ENCODE measurements around the gene ACOT7.

ACOT7 gene

GRCh38 chr1:6313393-6314200 lies 80.0 kb downstream of the ACOT7 start:
- Histone ChIP-seq H3K4me2 (ENCODE audit: low read length) (no peak overlapping the region), H3K9me3 (ENCODE audit: low read length) (no peaks in the 10 kb centered on the region), H3K79me2 (ENCODE audit: insufficient read depth, low read length) (no peaks in the 10 kb centered on the region), H3K9me2 (ENCODE audit: low read depth, low read length) (no peaks in the 10 kb centered on the region), H3K27ac (ENCODE audit: low read depth, low read length, poor library complexity, severe bottlenecking) (no peak overlapping the region), H3K9ac (ENCODE audit: low read length) (no peak overlapping the region), H3K36me3 (ENCODE audit: insufficient read depth, low read length) (no peaks in the 10 kb centered on the region), H3K4me3 (ENCODE audit: low read depth, low read length, poor library complexity, severe bottlenecking) (no peak overlapping the region), H3K27me3 (ENCODE audit: insufficient read depth, low read length) (no peaks in the 10 kb centered on the region), H3K4me1 (ENCODE audit: insufficient read depth, low read length, severe bottlenecking) (no peaks in the 10 kb centered on the region), H3F3A (ENCODE audit: insufficient read depth, low read length) (no peaks in the 10 kb centered on the region), H2AFZ (ENCODE audit: low read length) (no peak overlapping the region), H4K20me1 (ENCODE audit: insufficient read depth, low read length) (no peaks in the 10 kb centered on the region)
- no peak for TF ChIP-seq CTCF (IDR thresholded peaks at IDR 0.05; ENCODE audit: low read length)
- TF ChIP-seq EZH2 (IDR thresholded peaks at IDR 0.05; ENCODE audit: borderline replicate concordance, low read length), result no peak

GRCh38 chr1:6310116-6310848 lies 83.3 kb downstream of the ACOT7 start:
- no peaks in the 10 kb centered on the region; the same call in 1 of the 2 replicates for H3K27me3 ChIP-seq (ENCODE audit: insufficient read depth, low read length)
- H3K4me3 ChIP-seq (ENCODE audit: low read depth, low read length, poor library complexity, severe bottlenecking), result no peak overlapping the region
- no peaks in the 10 kb centered on the region for H3F3A ChIP-seq (ENCODE audit: insufficient read depth, low read length)
- no peaks in the 10 kb centered on the region; the same call in 1 of the 2 replicates for H3K36me3 ChIP-seq (ENCODE audit: insufficient read depth, low read length)
- no peaks in the 10 kb centered on the region for H3K9me2 ChIP-seq (ENCODE audit: low read depth, low read length)
- H3K9ac ChIP-seq (ENCODE audit: low read length), result no peak overlapping the region
- no peak overlapping the region for H3K4me2 ChIP-seq (ENCODE audit: low read length)
- H3K9me3 ChIP-seq (ENCODE audit: low read length), result no peaks in the 10 kb centered on the region
- no peak overlapping the region for H2AFZ ChIP-seq (ENCODE audit: low read length)
- H3K4me1 ChIP-seq (ENCODE audit: insufficient read depth, low read length, severe bottlenecking), result no peaks in the 10 kb centered on the region
- no peaks in the 10 kb centered on the region for H3K79me2 ChIP-seq (ENCODE audit: insufficient read depth, low read length)
- H4K20me1 ChIP-seq (ENCODE audit: insufficient read depth, low read length), result no peaks in the 10 kb centered on the region
- no peak for TF ChIP-seq EZH2 (IDR thresholded peaks at IDR 0.05; ENCODE audit: borderline replicate concordance, low read length)
- TF ChIP-seq CTCF (IDR thresholded peaks at IDR 0.05; ENCODE audit: low read length), result no peak
- no peak overlapping the region for H3K27ac ChIP-seq (ENCODE audit: low read depth, low read length, poor library complexity, severe bottlenecking)

- no peaks in the 10 kb centered on the region for H3K4me1 ChIP-seq (ENCODE audit: insufficient read depth, low read length, severe bottlenecking)
- H3K9me3 ChIP-seq (ENCODE audit: low read length), result no peaks in the 10 kb centered on the region
- H3K27ac ChIP-seq (ENCODE audit: low read depth, low read length, poor library complexity, severe bottlenecking), result no peak overlapping the region
- no peak overlapping the region for H3K9ac ChIP-seq (ENCODE audit: low read length)
- no peak overlapping the region for H3K4me2 ChIP-seq (ENCODE audit: low read length)
- no peaks in the 10 kb centered on the region for H3F3A ChIP-seq (ENCODE audit: insufficient read depth, low read length)
- no peaks in the 10 kb centered on the region; the same call in 1 of the 2 replicates for H3K27me3 ChIP-seq (ENCODE audit: insufficient read depth, low read length)
- H3K36me3 ChIP-seq (ENCODE audit: insufficient read depth, low read length), result no peaks in the 10 kb centered on the region; the same call in 1 of the 2 replicates
- H4K20me1 ChIP-seq (ENCODE audit: insufficient read depth, low read length), result no peaks in the 10 kb centered on the region
- H3K4me3 ChIP-seq (ENCODE audit: low read depth, low read length, poor library complexity, severe bottlenecking), result no peak overlapping the region
- H3K79me2 ChIP-seq (ENCODE audit: insufficient read depth, low read length), result no peaks in the 10 kb centered on the region
- H2AFZ ChIP-seq (ENCODE audit: low read length), result no peak overlapping the region
- TF ChIP-seq CTCF (IDR thresholded peaks at IDR 0.05; ENCODE audit: low read length), result no peak
- TF ChIP-seq EZH2 (IDR thresholded peaks at IDR 0.05; ENCODE audit: borderline replicate concordance, low read length), result no peak
- no peaks in the 10 kb centered on the region for H3K9me2 ChIP-seq (ENCODE audit: low read depth, low read length)
Measured at GRCh38 chr1:6309564-6309963, 84.0 kb downstream of the ACOT7 start.
